GM23338 (cell line): ENCODE data around the gene CCDC183. TPM values are rescaled to one million over a fixed set of nuclear protein-coding genes. Genes with fewer than 3 reads are reported as not detected.

ENCODE experiments used
- ATAC-seq: fragments of 200-7000 bp; cut with Tn5 transposase; 3 replicates; pipeline ENCODE4 v1.9.1; 2020
- DNase-seq: peaks from one replicate; pipeline ENCODE4 v3.0.0-alpha.2; 2015; ENCODE audit warnings: low spot score
- H2AFZ ChIP-seq: fragments of 200-600 bp; sonication (generic); 2 replicates; pipeline ENCODE4 v1.8.0; 2016; ENCODE audit warnings: antibody characterized with exemption, mild to moderate bottlenecking, moderate library complexity
- H3F3A ChIP-seq: fragments of 200-600 bp; sonication (generic); replicated peaks from 2 replicates; pipeline ENCODE4 v1.8.0; 2017; ENCODE audit warnings: antibody characterized with exemption, mixed run types, low read depth
- H3K27ac ChIP-seq: fragments of 200-600 bp; sonication (generic); 2 replicates; pipeline ENCODE4 v1.6.1; 2016; ENCODE audit warnings: low read depth
- H3K27me3 ChIP-seq: fragments of 200-600 bp; sonication (generic); 2 replicates; pipeline ENCODE4 v1.8.0; 2016; ENCODE audit warnings: mild to moderate bottlenecking, mixed run types, moderate library complexity; ENCODE audit not compliant: insufficient read depth
- H3K36me3 ChIP-seq: fragments of 200-600 bp; sonication (generic); 2 replicates; pipeline ENCODE4 v1.8.0; 2016; ENCODE audit warnings: mild to moderate bottlenecking; ENCODE audit not compliant: insufficient read depth
- H3K4me1 ChIP-seq: fragments of 200-600 bp; sonication (generic); 2 replicates; pipeline ENCODE4 v1.8.0; 2016; ENCODE audit warnings: mild to moderate bottlenecking, moderate library complexity; ENCODE audit not compliant: insufficient read depth
- H3K4me2 ChIP-seq: fragments of 200-600 bp; sonication (generic); 2 replicates; pipeline ENCODE4 v1.7.1; 2017; ENCODE audit warnings: mixed run types
- H3K4me3 ChIP-seq: fragments of 200-600 bp; sonication (generic); 2 replicates; pipeline ENCODE4 v1.6.1; 2016; ENCODE audit warnings: mixed run types
- H3K79me2 ChIP-seq: fragments of 200-600 bp; sonication (generic); replicated peaks from 2 replicates; pipeline ENCODE4 v1.8.0; 2017; ENCODE audit warnings: mild to moderate bottlenecking; ENCODE audit not compliant: insufficient read depth
- H3K9me2 ChIP-seq: fragments of 200-600 bp; sonication (generic); 2 replicates; pipeline ENCODE4 v1.8.0; 2017; ENCODE audit not compliant: insufficient read depth
- H4K20me1 ChIP-seq: fragments of 200-600 bp; sonication (generic); replicated peaks from 2 replicates; pipeline ENCODE4 v1.8.0; 2017; ENCODE audit warnings: mild to moderate bottlenecking; ENCODE audit not compliant: insufficient read depth
- H3K27ac Mint-ChIP-seq: 2 replicates; pipeline ENCODE4 v1.8.0; 2020; ENCODE audit warnings: inconsistent platforms, mild to moderate bottlenecking, moderate library complexity, mixed read lengths
- H3K27me3 Mint-ChIP-seq: 3 replicates; pipeline ENCODE4 v1.8.0; 2022; ENCODE audit warnings: low read depth, mild to moderate bottlenecking, moderate library complexity, mixed read lengths, inconsistent platforms; ENCODE audit not compliant: insufficient read depth, poor library complexity
- H3K36me3 Mint-ChIP-seq: 3 replicates; pipeline ENCODE4 v1.8.0; 2021; ENCODE audit warnings: low read depth, mild to moderate bottlenecking, inconsistent platforms, moderate library complexity, mixed read lengths
- H3K4me1 Mint-ChIP-seq: 3 replicates; pipeline ENCODE4 v1.8.0; 2020; ENCODE audit warnings: mild to moderate bottlenecking, inconsistent platforms, mixed read lengths
- H3K4me3 Mint-ChIP-seq: 3 replicates; pipeline ENCODE4 v1.8.0; 2021; ENCODE audit warnings: moderate library complexity, mild to moderate bottlenecking, inconsistent platforms, mixed read lengths
- H3K9me3 Mint-ChIP-seq: 3 replicates; pipeline ENCODE4 v1.8.0; 2020; ENCODE audit warnings: moderate library complexity, mild to moderate bottlenecking, inconsistent platforms, mixed read lengths
- CREB1 ChIP-seq: fragments of 250-450 bp; sonication (Bioruptor Pico); IDR thresholded peaks from 2 replicates; pipeline ENCODE4 v1.5.0; 2020; ENCODE audit warnings: low read depth, mild to moderate bottlenecking, moderate library complexity
- ETS1 ChIP-seq: IDR thresholded peaks from 2 replicates; pipeline ENCODE4 v1.6.1; 2016; ENCODE audit warnings: antibody characterized with exemption
- EZH2phosphoT487 ChIP-seq: fragments of 200-600 bp; sonication (generic); IDR thresholded peaks from one replicate; pipeline ENCODE4 v1.8.1; 2018; ENCODE audit warnings: antibody characterized with exemption; ENCODE audit not compliant: unreplicated experiment
- JUNB ChIP-seq: IDR thresholded peaks from one replicate; pipeline ENCODE4 v1.6.1; 2016; ENCODE audit warnings: antibody characterized with exemption; ENCODE audit not compliant: unreplicated experiment
- NANOG ChIP-seq: IDR thresholded peaks from 2 replicates; pipeline ENCODE4 v1.6.1; 2016; ENCODE audit warnings: antibody characterized with exemption, borderline replicate concordance
- POLR2AphosphoS5 ChIP-seq: IDR thresholded peaks from 2 replicates; pipeline ENCODE4 v1.6.1; 2016; ENCODE audit warnings: antibody characterized with exemption, low read depth
- ZNF114 ChIP-seq: fragments of 250-450 bp; sonication (Bioruptor Pico); IDR thresholded peaks from 2 replicates; pipeline ENCODE4 v1.5.0; 2020; ENCODE audit warnings: mild to moderate bottlenecking, moderate library complexity
- ZNF331 ChIP-seq: fragments of 250-450 bp; sonication (Bioruptor Pico); IDR thresholded peaks from 2 replicates; pipeline ENCODE4 v1.5.0; 2020; ENCODE audit warnings: low read depth, mild to moderate bottlenecking, moderate library complexity
- ZNF462 ChIP-seq: fragments of 250-450 bp; sonication (Bioruptor Pico); IDR thresholded peaks from 2 replicates; pipeline ENCODE4 v1.5.0; 2020; ENCODE audit warnings: mild to moderate bottlenecking, moderate library complexity
- polyA plus RNA-seq: library from polyadenylated mRNA; unstranded; fragments of >200 nt; fragmentation: Nextera tagmentation; extraction: Ambion mirVana; gene quantifications from 2 replicates; pipeline ENCODE4 v1.2.1, GENCODE V29; 2016
- total RNA-seq: library from RNA; depleted of rRNA; stranded (reverse); fragments of >200 nt; shearing (Covaris generic); gene quantifications from 2 replicates; pipeline ENCODE4 v1.2.3, GENCODE V29; 2014

CCDC183 gene
- total and polyA plus RNA-seq, 2 experiments from 2014 or later: 1.1 to 1.2 TPM

DNA sequence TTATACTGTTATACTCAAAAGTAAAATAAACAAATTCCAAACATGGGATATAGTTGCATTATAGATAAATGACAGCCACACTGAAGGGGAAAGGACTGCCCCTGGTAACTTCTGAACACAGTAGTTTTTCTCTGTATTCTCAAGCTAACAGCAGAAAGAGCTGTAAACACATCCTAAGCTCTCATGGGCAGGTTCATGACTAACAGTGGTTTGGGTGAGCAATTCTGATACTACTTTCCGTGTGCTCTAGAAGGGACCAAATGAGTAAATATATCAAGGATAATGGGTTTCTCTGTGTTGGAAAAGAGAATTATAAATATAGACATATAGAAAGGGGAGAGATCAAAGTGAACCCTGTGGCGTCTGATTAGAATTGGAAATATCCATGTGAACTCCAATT is 45.6 kb upstream of the CCDC183 start:
- Histone ChIP-seq H3K79me2 (no peaks in the 10 kb centered on the region), H3F3A (no peaks in the 10 kb centered on the region), H3K4me1 (no peaks in the 10 kb centered on the region), H3K4me2 (no peak overlapping the region), H3K4me3 (no peak overlapping the region), H3K9me2 (no peaks in the 10 kb centered on the region), H3K27me3 (no peaks in the 10 kb centered on the region), H4K20me1 (no peaks in the 10 kb centered on the region), H3K27ac (no peak overlapping the region), H3K36me3 (no peaks in the 10 kb centered on the region), H2AFZ (no peak overlapping the region)
- DNase-seq: no peak
- no peak overlapping the region for H3K27ac Mint-ChIP-seq
- peaks cover 18% of the 10 kb centered on the region for H3K9me3 Mint-ChIP-seq
- no peak for TF ChIP-seq CREB1 (CRISPR knock-in tag)
- TF ChIP-seq EZH2phosphoT487: no peak
- TF ChIP-seq JUNB: no peak
- no peak for TF ChIP-seq ZNF331 (CRISPR knock-in tag)
- no peak for TF ChIP-seq ZNF462
- no peak for TF ChIP-seq ETS1
- TF ChIP-seq NANOG: no peak
- no peak for TF ChIP-seq POLR2AphosphoS5
- TF ChIP-seq ZNF114 (CRISPR knock-in tag): no peak
- no peak overlapping the region for H3K4me3 Mint-ChIP-seq
- H3K27me3 Mint-ChIP-seq: peaks cover 4% of the 10 kb centered on the region
- no peaks in the 10 kb centered on the region; the same call in 2 of the 3 replicates for H3K4me1 Mint-ChIP-seq
- H3K36me3 Mint-ChIP-seq: peaks cover 3% of the 10 kb centered on the region; the same call in 2 of the 3 replicates
- ATAC-seq: no peak
